GM21447 (cell line): ENCODE results near the gene PLCD4.

Source experiments
- ATAC-seq: cut with Tn5 transposase; IDR thresholded peaks from one replicate; pipeline ENCODE4 v1.9.1; 2021; ENCODE audit not compliant: unreplicated experiment

Gene PLCD4

DNA sequence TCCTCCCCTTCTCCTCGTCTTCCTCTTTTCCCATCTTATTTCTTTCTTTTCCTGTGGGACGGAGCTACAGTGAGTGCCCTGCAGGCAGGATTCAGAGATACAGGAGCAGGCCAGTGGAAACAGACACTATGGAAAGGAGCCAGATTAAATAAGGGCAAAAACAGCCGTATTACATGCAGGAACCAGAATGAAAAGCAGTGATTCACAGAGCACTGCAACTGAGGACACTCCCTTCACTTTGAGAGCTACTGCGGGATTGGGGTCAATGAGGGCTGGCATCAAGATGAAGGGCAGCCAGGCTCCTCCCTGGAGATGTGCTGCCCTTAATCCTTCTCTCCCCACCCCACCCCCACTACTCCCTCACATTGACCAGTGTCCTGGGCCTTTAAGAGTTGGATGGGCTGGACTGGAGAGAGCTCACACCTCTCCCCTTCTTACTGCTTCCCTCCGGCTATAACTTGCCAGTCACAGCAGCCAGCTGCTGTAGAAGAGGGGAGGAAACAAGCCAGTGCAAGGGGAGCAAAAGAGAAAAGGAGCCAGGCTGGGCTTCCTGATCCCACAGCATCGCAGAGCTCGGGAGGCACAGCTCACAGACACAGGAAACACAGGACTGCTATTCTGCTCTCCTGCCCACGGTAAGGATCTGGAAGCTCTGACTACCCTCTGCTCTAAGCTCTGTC, at the start of gene PLCD4:
Gene PLCD4, plus strand, starts transcription at position 464 of the 680 bp plus-strand sequence. CDS start 7,841 bp downstream, outside the sequence.
- ATAC-seq: no peak

DNA sequence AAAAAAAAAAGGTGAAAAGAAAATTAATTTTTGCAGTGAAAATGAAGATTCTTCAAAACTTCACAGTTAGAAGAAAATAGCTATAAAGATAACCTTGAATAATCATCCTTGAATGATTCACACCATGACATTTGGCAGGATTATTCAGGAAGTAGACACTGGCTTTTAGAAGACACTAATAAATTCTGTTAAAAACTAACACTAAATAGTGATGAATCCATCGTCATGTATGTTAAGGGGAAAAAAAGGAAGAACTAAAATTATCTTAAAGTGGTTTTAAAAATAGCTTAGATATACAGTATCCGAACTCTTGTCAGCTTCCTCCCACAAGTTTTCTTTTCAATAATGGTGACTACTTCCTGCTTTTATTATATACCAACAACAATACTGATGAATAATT, 49.8 kb upstream of the PLCD4 start:
- ATAC-seq: no peak

- no peak for ATAC-seq
Measured at GRCh38 chr2:218558986-218559385, 48.7 kb upstream of the PLCD4 start.

DNA sequence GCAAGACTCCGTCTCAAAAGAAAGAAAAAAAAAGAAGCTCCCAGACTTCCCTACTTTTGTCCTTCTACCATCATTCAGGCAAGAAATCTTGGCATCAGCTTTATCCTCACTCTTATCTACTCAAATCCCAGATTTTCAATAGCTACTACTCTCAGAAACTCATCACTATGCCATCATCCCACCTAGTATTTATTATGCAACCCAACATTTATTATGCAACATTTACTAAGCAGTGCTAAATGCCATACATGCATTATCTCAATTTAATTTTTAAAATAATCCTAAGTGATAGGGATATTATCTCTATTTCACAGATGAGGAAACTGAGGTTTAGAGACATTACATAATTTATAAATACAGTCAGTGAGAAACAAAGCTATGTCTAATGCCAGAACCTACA, 43.6 kb upstream of the PLCD4 start:
- ATAC-seq: no peak

GRCh38 chr2:218566296-218566695, 41.4 kb upstream of the PLCD4 start:
- no peak for ATAC-seq

DNA sequence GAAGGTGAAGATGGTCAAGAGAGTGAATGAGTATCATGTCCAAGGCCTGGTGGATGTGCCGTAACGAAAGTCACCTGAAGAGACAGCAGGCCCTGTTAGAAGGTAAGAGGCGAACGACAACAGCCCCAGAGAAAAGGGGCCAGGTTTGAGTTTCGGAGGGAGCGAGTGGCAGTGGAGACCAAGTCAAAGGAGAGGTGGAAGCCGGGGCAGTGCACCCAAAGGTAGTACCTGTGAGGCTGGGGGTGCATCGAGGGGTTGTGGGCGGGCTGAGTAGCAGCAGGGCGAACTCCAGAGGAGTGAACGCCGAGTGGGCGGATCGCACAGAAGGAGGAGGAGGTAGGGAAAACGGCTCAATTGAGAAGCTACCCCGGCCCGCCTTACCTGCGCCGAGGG, 39.9 kb upstream of the PLCD4 start:
- ATAC-seq: peak; percentile 36

DNA sequence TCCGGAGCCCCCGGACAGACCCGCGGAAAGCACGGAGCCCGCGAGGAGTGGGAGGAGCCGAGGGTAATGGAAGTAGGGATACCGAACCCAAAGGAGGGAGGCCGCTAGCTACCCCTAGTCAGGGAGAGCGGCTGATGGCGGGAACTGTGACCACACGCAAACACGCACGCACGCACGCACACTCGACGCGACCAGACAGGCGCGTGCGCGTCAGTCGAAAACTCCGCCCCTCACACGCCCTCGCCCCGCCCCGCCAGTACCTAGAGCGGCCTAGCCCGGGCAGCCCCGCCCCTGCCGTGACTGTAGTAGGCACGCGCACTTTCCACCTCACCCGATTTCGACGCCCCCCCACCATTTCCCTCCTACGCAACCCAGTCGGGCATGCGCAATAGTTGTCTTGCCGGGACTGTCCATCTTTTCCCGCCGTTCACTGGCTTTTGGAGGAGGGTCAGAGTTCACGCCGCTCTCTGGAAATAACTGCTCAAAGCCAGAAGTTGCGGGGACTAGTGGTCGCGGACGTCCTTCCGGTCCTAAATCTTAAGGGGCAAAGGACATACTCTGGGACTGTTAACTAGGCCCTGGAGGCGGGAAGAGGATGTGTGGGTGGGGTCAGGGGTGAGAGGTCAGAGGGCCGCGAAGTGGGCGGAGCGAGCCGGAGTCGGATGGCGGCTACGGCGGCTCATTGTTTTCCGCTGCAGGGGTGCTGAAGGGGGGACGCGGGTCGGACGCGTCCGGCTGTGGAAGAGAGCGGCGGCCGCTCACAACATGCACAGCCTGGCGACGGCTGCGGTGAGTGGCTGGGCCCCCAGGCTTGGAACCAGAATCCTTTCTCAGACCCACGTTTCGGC, 39.3 kb upstream of the PLCD4 start, which contains the start of the genes CNOT9 and USP37:
Gene CNOT9, plus strand, starts transcription at position 650 of the 848 bp plus-strand sequence. Its CDS starts 116 bp downstream, at position 766.
Gene USP37, minus strand, starts transcription at position 162 of the 848 bp plus-strand sequence. CDS start 9,698 bp downstream, outside the sequence.
- ATAC-seq: peak; percentile 77

- ATAC-seq: peak; percentile 28
Measured at GRCh38 chr2:218569038-218569431, 38.7 kb upstream of the PLCD4 start.

GRCh38 chr2:218569661-218570500, 37.8 kb upstream of the PLCD4 start:
- ATAC-seq: no peak

DNA sequence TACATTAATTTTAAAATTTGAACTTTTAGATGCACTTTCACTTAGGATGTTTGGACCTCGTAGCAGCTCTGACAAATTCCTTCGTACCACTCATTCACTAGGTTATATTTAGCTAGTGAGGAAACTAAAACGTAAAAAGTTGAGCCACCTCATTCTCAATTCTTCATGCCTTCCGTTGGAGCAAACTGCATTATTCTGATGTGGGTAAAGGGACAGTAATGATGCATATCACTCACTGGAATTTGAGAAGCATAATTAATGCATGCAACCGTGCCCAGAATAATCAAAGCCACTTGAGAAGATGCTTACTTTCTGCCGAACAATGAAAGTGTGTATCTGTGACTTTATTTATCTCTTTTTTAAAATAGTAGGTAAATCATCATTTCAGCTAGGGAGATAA, 36.8 kb upstream of the PLCD4 start:
- ATAC-seq: no peak

- ATAC-seq: no peak
Measured at GRCh38 chr2:218576854-218577253, 30.8 kb upstream of the PLCD4 start.

GRCh38 chr2:218577482-218578220, 30.0 kb upstream of the PLCD4 start:
- ATAC-seq: no peak

DNA sequence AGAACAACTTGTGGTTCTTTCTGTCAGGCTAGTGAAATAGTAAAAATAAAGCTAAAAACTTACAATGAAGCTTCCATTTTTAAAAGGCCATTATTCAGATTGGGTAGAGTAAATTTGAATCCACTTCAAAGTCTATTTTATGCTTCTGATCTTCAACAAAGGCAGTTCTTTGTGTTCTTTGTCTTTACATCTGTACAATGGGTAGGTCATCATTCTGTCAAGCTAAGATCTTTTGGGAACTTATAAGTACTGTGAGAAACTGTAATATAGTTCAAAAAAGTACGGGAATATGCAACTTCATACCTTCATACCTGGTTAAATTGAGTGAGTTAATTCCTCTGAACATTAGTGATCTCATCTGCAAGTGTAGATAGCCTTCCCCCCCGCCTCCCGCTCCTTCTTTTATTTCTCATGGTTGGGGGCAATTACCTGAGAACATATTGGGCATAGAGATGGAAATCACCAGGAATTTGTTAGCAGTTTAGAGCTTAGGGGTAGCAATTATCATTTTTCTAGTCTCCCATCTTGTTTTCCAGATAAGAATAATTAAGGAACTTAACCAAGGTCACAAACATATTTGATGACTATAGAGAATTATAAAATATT, 29.3 kb upstream of the PLCD4 start:
- ATAC-seq: no peak

GRCh38 chr2:218582076-218582475, 25.6 kb upstream of the PLCD4 start:
- ATAC-seq: peak; percentile 72

DNA sequence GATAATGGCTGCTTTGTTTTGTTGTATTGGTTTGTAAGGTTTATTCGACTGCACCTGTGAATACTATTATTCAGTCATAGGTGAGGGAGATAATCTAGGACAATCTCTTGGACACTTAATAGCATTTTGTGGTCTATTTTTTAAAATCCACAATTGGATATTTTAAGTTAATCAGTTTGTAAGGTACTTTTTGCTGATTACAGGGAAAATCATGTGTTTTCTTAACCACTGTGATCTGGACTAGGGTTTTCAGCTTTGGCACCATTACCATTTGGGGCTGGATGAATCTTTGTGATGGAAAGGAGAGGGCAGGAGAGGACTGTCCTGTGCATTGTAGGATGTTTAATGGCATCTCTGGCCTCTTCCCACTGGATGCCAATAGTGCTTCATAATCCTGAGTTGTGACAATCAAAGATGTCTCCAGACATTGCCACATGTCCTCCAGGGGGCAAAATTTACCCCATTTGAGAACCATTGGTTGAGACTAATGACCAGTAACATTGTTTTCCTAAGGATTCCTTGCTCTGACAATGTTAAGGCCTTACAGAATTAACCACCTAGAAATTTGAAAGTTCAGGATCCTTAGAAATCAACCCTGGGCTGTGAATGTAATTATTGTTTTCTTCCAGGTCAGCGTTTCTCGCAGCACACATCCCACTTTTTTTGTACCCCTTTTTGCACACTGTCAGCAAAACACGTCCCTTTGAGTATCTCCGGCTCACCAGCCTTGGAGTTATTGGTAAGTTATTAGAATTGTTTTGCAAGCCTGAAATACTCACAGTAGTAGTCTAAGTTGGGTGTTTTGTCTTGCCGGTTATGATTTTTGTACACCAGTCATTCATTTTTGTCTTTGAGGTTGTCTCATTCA, 23.5 kb upstream of the PLCD4 start:
- no peak for ATAC-seq

DNA sequence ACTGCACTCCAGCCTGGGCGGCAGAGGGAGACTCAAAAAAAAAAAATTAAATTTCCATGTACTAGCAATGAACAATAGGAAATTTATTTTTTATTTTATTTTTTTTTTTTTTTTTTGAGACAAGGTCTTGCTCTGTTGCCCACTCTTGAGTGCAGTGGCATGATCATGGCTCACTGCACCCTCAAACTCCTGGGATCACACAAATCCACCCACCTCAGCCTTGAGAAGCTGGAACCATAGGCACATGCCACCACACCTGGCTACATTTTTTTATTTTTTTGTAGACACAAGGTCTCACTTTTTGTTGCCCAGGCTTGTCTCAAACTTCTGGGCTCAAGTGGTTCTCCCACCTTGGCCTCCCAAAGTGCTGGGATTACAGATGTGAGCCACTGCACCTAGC, 22.2 kb upstream of the PLCD4 start:
- ATAC-seq: no peak

- no peak for ATAC-seq
Measured at GRCh38 chr2:218605432-218605831, 2.3 kb upstream of the PLCD4 start.

DNA sequence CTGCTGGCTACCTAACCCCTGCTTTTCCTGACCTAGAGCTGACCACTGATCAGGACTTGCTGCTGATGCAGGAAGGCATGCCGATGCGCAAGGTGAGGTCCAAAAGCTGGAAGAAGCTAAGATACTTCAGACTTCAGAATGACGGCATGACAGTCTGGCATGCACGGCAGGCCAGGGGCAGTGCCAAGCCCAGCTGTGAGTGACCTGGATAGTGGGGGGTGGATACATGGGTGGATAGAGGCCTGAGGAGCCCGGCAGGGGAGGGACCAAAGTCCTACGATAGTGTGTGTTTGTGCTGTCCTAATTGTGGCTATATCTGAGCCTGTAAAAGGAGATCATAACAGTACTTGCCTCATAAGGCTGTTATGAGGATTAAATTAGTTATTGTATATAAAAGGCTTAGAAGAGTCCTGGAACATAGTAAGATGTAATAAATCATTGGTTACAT, 8.2 kb downstream of the PLCD4 start:
- no peak for ATAC-seq
